Retinal pigment epithelial cell (primary cell): ENCODE data around the gene MMP19.

Experiments
- DNase-seq: peaks from one replicate; pipeline ENCODE4 v3.0.0-alpha.2; 2010; ENCODE audit warnings: low read depth
- H3K4me3 ChIP-seq: 2 replicates; pipeline ENCODE4 v1.5.1; 2011; ENCODE audit warnings: mild to moderate bottlenecking, low read length, control low read depth, moderate library complexity
- CTCF ChIP-seq: conservative IDR thresholded peaks from 2 replicates; pipeline ENCODE4 v1.5.1; 2011; ENCODE audit warnings: low read depth, low read length, control low read depth, inconsistent platforms

The MMP19 gene

GRCh38 chr12:55849616-55850343 is 7.0 kb upstream of the MMP19 start:
- TF ChIP-seq CTCF: no peak
- no peak for DNase-seq
- no peak overlapping the region for H3K4me3 ChIP-seq

- H3K4me3 ChIP-seq: no peak overlapping the region
- TF ChIP-seq CTCF: no peak
- DNase-seq: no peak
Observed at GRCh38 chr12:55847603-55848291, 5.0 kb upstream of the MMP19 start.

- TF ChIP-seq CTCF: no peak
- no peak overlapping the region for H3K4me3 ChIP-seq
- DNase-seq: no peak
Observed at GRCh38 chr12:55847033-55847432, 4.3 kb upstream of the MMP19 start.

- DNase-seq: no peak
- H3K4me3 ChIP-seq: no peak overlapping the region
- no peak for TF ChIP-seq CTCF
Observed at GRCh38 chr12:55845785-55846496, 3.2 kb upstream of the MMP19 start.

GRCh38 chr12:55845361-55845760 is 2.6 kb upstream of the MMP19 start:
- H3K4me3 ChIP-seq: no peak overlapping the region
- DNase-seq: no peak
- no peak for TF ChIP-seq CTCF

- DNase-seq: no peak
- H3K4me3 ChIP-seq: no peak overlapping the region
- TF ChIP-seq CTCF: no peak
Observed at GRCh38 chr12:55844961-55845360, 2.2 kb upstream of the MMP19 start.

- no peak for DNase-seq
- no peak overlapping the region for H3K4me3 ChIP-seq
Observed at GRCh38 chr12:55843431-55843830, 695 bp upstream of the MMP19 start.

More at GRCh38 chr12:55843431-55843830, 695 bp upstream of the MMP19 start:
- TF ChIP-seq CTCF: no peak
